IPS-20b (cell line): ENCODE data around the gene ANKEF1.

ENCODE experiments used
- H3K27ac ChIP-seq: one replicate; pipeline ENCODE4 v1.5.1; 2013; ENCODE audit warnings: low read length
- H3K27me3 ChIP-seq: 2 replicates; pipeline ENCODE4 v1.6.1; 2013; ENCODE audit warnings: mild to moderate bottlenecking, low read length, inconsistent platforms; ENCODE audit not compliant: insufficient read depth
- H3K36me3 ChIP-seq: 2 replicates; pipeline ENCODE4 v1.6.1; 2013; ENCODE audit warnings: low read depth, mild to moderate bottlenecking, inconsistent platforms, low read length, moderate library complexity; ENCODE audit not compliant: insufficient read depth
- H3K4me1 ChIP-seq: 2 replicates; pipeline ENCODE4 v1.6.1; 2013; ENCODE audit warnings: mild to moderate bottlenecking, control low read depth, inconsistent platforms, low read length, moderate library complexity; ENCODE audit not compliant: insufficient read depth
- H3K4me3 ChIP-seq: 2 replicates; pipeline ENCODE4 v1.5.1; 2013; ENCODE audit warnings: mild to moderate bottlenecking, low read length, inconsistent platforms
- H3K9ac ChIP-seq: 2 replicates; pipeline ENCODE4 v1.6.1; 2013; ENCODE audit warnings: low read depth, mild to moderate bottlenecking, inconsistent platforms, low read length, moderate library complexity
- H3K9me3 ChIP-seq: 2 replicates; pipeline ENCODE4 v1.6.1; 2013; ENCODE audit warnings: mild to moderate bottlenecking, low read depth, low read length, inconsistent platforms; ENCODE audit not compliant: insufficient read depth

The ANKEF1 gene

DNA sequence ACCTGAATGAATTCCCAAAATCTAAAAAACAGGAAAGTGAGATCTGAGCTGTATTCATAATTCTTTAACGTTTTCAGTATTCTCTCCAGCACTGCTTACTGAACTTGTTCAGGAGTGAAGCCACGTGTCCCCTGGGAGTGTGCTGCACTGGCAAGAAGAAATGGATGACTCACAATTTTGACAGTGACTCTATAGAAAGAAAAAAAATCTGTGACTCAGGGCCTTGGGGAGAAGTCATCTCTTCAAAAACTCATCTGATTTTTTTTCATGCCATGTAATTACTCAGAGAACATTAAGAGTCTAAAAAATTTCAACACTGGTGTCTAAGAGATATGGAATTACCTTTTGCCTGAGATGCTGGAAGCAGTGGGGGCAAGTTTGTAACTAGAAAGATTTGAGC, 39.7 kb downstream of the ANKEF1 start:
- no peak overlapping the region for H3K27ac ChIP-seq
- no peaks in the 10 kb centered on the region for H3K27me3 ChIP-seq
- no peaks in the 10 kb centered on the region for H3K4me1 ChIP-seq
- H3K4me3 ChIP-seq = no peak overlapping the region
- no peaks in the 10 kb centered on the region for H3K36me3 ChIP-seq
- no peak overlapping the region for H3K9ac ChIP-seq
- H3K9me3 ChIP-seq = no peaks in the 10 kb centered on the region

DNA sequence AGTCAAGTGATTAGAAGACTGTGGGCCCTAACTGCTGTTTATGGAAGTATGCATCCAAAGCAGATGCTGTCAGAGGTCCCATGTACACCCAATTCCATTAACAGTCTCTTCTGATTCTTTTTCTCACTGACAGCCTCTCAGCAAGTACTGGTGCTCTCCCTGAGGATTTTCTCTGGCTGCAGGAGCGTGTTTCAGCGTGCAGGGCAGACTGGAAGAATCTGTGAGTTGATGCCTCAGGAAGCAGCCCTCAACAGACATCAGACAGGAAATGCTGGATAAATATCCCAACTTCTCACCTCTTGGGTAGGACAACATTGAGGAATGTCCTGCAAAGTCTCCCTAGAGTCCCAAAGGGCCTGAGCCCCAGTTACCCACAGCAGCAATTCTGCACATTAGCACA, 40.8 kb downstream of the ANKEF1 start:
- no peak overlapping the region for H3K4me3 ChIP-seq
- no peaks in the 10 kb centered on the region for H3K9me3 ChIP-seq
- no peak overlapping the region for H3K9ac ChIP-seq
- no peak overlapping the region for H3K27ac ChIP-seq
- no peaks in the 10 kb centered on the region for H3K4me1 ChIP-seq
- no peaks in the 10 kb centered on the region for H3K27me3 ChIP-seq
- no peaks in the 10 kb centered on the region for H3K36me3 ChIP-seq

- Histone ChIP-seq H3K27me3 (no peaks in the 10 kb centered on the region), H3K9ac (no peak overlapping the region), H3K27ac (no peak overlapping the region), H3K36me3 (no peaks in the 10 kb centered on the region), H3K4me3 (no peak overlapping the region), H3K9me3 (no peaks in the 10 kb centered on the region), H3K4me1 (no peaks in the 10 kb centered on the region)
Observed at GRCh38 chr20:10076126-10077080, 41.6 kb downstream of the ANKEF1 start.

DNA sequence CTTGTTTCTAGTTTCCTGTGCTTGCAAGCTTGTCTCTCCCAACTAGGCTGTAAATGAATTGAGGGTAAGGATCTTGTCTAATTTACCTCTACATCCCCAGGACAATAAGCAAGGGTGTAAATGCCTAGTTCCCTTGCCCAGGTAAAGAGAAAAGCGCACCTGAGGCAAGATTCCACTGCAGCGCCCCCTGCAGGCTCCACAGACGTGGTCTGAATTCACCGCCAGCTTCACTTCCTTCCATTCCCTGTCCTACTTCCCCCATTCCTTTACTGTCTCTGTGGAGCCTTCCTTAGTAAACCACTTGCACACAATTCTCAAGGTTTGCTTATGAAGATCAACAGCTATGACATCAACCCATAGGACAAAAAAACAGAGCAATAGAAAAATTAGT, 42.3 kb downstream of the ANKEF1 start:
- Histone ChIP-seq H3K36me3 (no peaks in the 10 kb centered on the region), H3K4me3 (no peak overlapping the region), H3K9me3 (no peaks in the 10 kb centered on the region), H3K27me3 (no peaks in the 10 kb centered on the region), H3K9ac (no peak overlapping the region), H3K27ac (no peak overlapping the region), H3K4me1 (no peaks in the 10 kb centered on the region)

- Histone ChIP-seq H3K36me3 (no peaks in the 10 kb centered on the region), H3K27me3 (no peaks in the 10 kb centered on the region), H3K27ac (no peak overlapping the region), H3K4me1 (no peaks in the 10 kb centered on the region), H3K4me3 (no peak overlapping the region), H3K9ac (no peak overlapping the region), H3K9me3 (no peaks in the 10 kb centered on the region)
Observed at GRCh38 chr20:10077886-10078285, 43.1 kb downstream of the ANKEF1 start.

GRCh38 chr20:10078403-10078802, 43.6 kb downstream of the ANKEF1 start:
- H3K4me1 ChIP-seq = no peaks in the 10 kb centered on the region
- no peaks in the 10 kb centered on the region for H3K27me3 ChIP-seq
- H3K27ac ChIP-seq = no peak overlapping the region
- no peaks in the 10 kb centered on the region for H3K36me3 ChIP-seq
- H3K9me3 ChIP-seq = no peaks in the 10 kb centered on the region
- H3K9ac ChIP-seq = no peak overlapping the region
- H3K4me3 ChIP-seq = no peak overlapping the region

GRCh38 chr20:10079964-10080363, 45.2 kb downstream of the ANKEF1 start:
- Histone ChIP-seq H3K4me1 (no peaks in the 10 kb centered on the region), H3K27me3 (no peaks in the 10 kb centered on the region), H3K9ac (no peak overlapping the region), H3K9me3 (no peaks in the 10 kb centered on the region), H3K36me3 (no peaks in the 10 kb centered on the region), H3K27ac (no peak overlapping the region), H3K4me3 (no peak overlapping the region)

DNA sequence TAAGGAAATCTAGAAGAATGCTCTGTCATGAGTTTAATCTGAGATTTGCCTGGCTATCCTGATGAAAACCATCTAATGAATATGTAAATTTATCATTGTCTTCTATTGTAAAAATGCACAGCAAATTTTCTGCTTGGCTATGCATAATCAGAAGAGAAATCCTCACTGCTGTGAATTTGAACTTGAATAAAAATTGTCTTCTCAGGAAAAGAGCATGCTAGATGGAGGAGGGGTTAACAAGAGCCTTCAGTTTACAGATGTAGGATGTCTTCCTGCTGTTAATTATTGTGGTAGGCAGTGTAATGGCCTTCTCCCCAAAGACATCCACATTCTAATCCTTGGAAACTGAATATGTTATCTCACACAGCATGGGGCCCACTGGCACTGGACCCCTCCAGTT, 45.8 kb downstream of the ANKEF1 start:
- Histone ChIP-seq H3K27me3 (no peaks in the 10 kb centered on the region), H3K4me3 (no peak overlapping the region), H3K9me3 (no peaks in the 10 kb centered on the region), H3K36me3 (no peaks in the 10 kb centered on the region), H3K4me1 (no peaks in the 10 kb centered on the region), H3K27ac (no peak overlapping the region), H3K9ac (no peak overlapping the region)

DNA sequence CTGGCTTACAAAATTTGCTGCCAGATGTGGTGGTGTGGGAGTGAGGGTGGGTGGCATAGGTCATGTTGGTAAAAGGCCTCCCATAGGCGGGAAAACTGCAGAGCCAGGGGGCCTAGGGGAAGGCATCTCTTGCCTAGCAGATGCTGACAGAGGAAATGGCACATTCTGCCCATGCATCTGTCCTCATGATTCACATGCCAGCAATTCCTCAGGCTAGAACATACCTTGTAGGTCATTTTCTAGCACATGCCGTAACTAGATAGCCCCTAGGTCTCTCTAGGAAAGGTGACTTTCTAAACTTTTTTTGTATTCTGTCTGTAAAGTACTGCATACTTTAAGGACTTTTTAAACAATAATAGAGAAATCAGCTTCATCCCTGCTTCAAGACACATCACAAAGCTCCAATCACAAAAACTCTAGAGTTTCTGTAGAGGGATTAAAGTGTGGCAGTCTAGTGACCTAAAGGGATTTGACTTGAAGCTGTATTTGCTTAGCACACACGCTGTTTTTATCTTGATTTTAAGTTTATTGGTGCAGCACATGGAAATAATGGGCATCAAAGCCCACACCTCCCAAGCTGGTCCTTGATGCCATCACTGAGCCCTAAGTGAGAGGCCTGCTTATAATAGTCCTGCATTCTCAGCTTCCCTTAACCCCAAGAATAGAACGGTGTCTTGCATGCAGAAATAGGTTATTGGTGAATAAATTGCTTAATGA, 55.2 kb downstream of the ANKEF1 start:
- no peak overlapping the region for H3K4me3 ChIP-seq
- H3K36me3 ChIP-seq = no peaks in the 10 kb centered on the region
- H3K27ac ChIP-seq = no peak overlapping the region
- H3K4me1 ChIP-seq = peaks cover 9% of the 10 kb centered on the region; the same call in 1 of the 2 replicates
- H3K27me3 ChIP-seq = no peaks in the 10 kb centered on the region
- no peaks in the 10 kb centered on the region for H3K9me3 ChIP-seq
- H3K9ac ChIP-seq = no peak overlapping the region

DNA sequence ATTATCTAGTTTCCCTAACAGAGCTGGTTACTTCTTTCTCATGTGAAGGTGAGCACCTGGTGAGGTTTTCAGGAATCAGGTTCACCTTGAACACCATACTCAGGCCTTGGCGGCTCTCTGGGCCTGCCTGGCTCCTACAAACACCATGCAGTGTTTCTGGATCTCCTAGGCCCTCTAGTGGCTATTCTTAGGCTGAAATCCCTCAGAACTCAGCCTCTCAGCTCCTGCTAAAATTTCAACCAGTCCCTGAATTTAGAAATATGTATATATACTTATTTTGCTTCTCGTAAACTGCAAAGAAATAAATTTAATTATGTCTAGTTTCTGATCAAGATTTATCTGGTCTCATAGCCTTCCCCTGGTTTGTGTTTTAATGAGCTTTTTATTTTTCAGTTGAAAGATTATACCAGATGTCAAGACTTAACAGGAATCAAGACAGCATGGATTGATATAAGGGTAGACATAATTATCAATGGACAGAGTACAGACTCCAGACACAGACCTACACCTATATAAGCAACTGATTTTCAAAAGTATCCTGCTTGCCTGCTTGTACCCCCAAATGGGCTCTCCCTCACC, 55.9 kb downstream of the ANKEF1 start:
- Histone ChIP-seq H3K4me3 (no peak overlapping the region), H3K9ac (no peak overlapping the region), H3K27ac (no peak overlapping the region), H3K4me1 (peaks cover 9% of the 10 kb centered on the region; the same call in 1 of the 2 replicates), H3K27me3 (no peaks in the 10 kb centered on the region), H3K36me3 (no peaks in the 10 kb centered on the region), H3K9me3 (no peaks in the 10 kb centered on the region)

- no peaks in the 10 kb centered on the region for H3K9me3 ChIP-seq
- no peaks in the 10 kb centered on the region for H3K27me3 ChIP-seq
- H3K27ac ChIP-seq = no peak overlapping the region
- H3K9ac ChIP-seq = no peak overlapping the region
- H3K4me1 ChIP-seq = peaks cover 9% of the 10 kb centered on the region; the same call in 1 of the 2 replicates
- no peaks in the 10 kb centered on the region for H3K36me3 ChIP-seq
- no peak overlapping the region for H3K4me3 ChIP-seq
Observed at GRCh38 chr20:10093087-10093591, 58.4 kb downstream of the ANKEF1 start.
